IPS-18a (cell line): ENCODE results near the gene RP9.
"Not testable (repeated sequence)": the region's sequence is repeated elsewhere in the genome, so short reads cannot be mapped to it uniquely, and the experiment has no call there.

ENCODE experiments used
- H3K27ac ChIP-seq: one replicate; pipeline ENCODE4 v1.5.1; 2013; ENCODE audit warnings: low read length
- H3K27me3 ChIP-seq: one replicate; pipeline ENCODE4 v1.6.1; 2013; ENCODE audit warnings: mild to moderate bottlenecking, low read length; ENCODE audit not compliant: control insufficient read depth, insufficient read depth
- H3K36me3 ChIP-seq: one replicate; pipeline ENCODE4 v1.6.1; 2013; ENCODE audit warnings: low read depth, low read length; ENCODE audit not compliant: control insufficient read depth
- H3K4me1 ChIP-seq: one replicate; pipeline ENCODE4 v1.6.1; 2013; ENCODE audit warnings: low read depth, low read length; ENCODE audit not compliant: control insufficient read depth
- H3K4me3 ChIP-seq: one replicate; pipeline ENCODE4 v1.5.1; 2013; ENCODE audit warnings: low read length
- H3K9ac ChIP-seq: one replicate; pipeline ENCODE4 v1.6.1; 2013; ENCODE audit warnings: mild to moderate bottlenecking, low read length, moderate library complexity
- H3K9me3 ChIP-seq: one replicate; pipeline ENCODE4 v1.6.1; 2013; ENCODE audit warnings: low read depth, low read length; ENCODE audit not compliant: control insufficient read depth

RP9 gene

GRCh38 chr7:33100770-33101169 lies 8.4 kb downstream of the RP9 start:
- H3K27me3 ChIP-seq: no peaks in the 10 kb centered on the region
- H3K27ac ChIP-seq: no peak overlapping the region
- H3K4me3 ChIP-seq: no peak overlapping the region
- H3K4me1 ChIP-seq: no peaks in the 10 kb centered on the region
- no peaks in the 10 kb centered on the region for H3K9me3 ChIP-seq
- H3K9ac ChIP-seq: no peak overlapping the region
- H3K36me3 ChIP-seq: peaks cover 48% of the 10 kb centered on the region

GRCh38 chr7:33099154-33099940 lies 9.9 kb downstream of the RP9 start:
- Histone ChIP-seq H3K9ac (no peak overlapping the region), H3K9me3 (no peaks in the 10 kb centered on the region), H3K4me1 (no peaks in the 10 kb centered on the region), H3K27ac (no peak overlapping the region), H3K36me3 (peaks cover 56% of the 10 kb centered on the region), H3K4me3 (no peak overlapping the region), H3K27me3 (no peaks in the 10 kb centered on the region)

GRCh38 chr7:33094745-33095275 lies 14.4 kb downstream of the RP9 start:
- not testable (repeated sequence) for H3K9me3 ChIP-seq, H3K27ac ChIP-seq, H3K9ac ChIP-seq, H3K27me3 ChIP-seq, H3K4me1 ChIP-seq, H3K4me3 ChIP-seq
- peaks cover 47% of the 10 kb centered on the region for H3K36me3 ChIP-seq

GRCh38 chr7:33093266-33093665 lies 15.9 kb downstream of the RP9 start:
- no peaks in the 10 kb centered on the region for H3K4me1 ChIP-seq
- no peaks in the 10 kb centered on the region for H3K27me3 ChIP-seq
- peaks cover 34% of the 10 kb centered on the region for H3K36me3 ChIP-seq
- H3K9ac ChIP-seq: no peak overlapping the region
- H3K9me3 ChIP-seq: no peaks in the 10 kb centered on the region
- H3K27ac ChIP-seq: no peak overlapping the region
- no peak overlapping the region for H3K4me3 ChIP-seq

- no peak overlapping the region for H3K4me3 ChIP-seq
- peaks cover 23% of the 10 kb centered on the region for H3K36me3 ChIP-seq
- no peak overlapping the region for H3K27ac ChIP-seq
- H3K9ac ChIP-seq: no peak overlapping the region
- H3K4me1 ChIP-seq: no peaks in the 10 kb centered on the region
- no peaks in the 10 kb centered on the region for H3K9me3 ChIP-seq
- H3K27me3 ChIP-seq: no peaks in the 10 kb centered on the region
Measured at GRCh38 chr7:33091641-33092191, 17.5 kb downstream of the RP9 start.

GRCh38 chr7:33091111-33091531 lies 18.1 kb downstream of the RP9 start:
- H3K36me3 ChIP-seq: peaks cover 17% of the 10 kb centered on the region
- H3K9me3 ChIP-seq: no peaks in the 10 kb centered on the region
- no peaks in the 10 kb centered on the region for H3K4me1 ChIP-seq
- no peak overlapping the region for H3K9ac ChIP-seq
- no peak overlapping the region for H3K27ac ChIP-seq
- H3K27me3 ChIP-seq: no peaks in the 10 kb centered on the region
- no peak overlapping the region for H3K4me3 ChIP-seq

GRCh38 chr7:33089142-33089541 lies 20.1 kb downstream of the RP9 start:
- Histone ChIP-seq H3K27me3 (no peaks in the 10 kb centered on the region), H3K9me3 (no peaks in the 10 kb centered on the region), H3K9ac (no peak overlapping the region), H3K36me3 (peaks cover 4% of the 10 kb centered on the region), H3K27ac (no peak overlapping the region), H3K4me3 (no peak overlapping the region), H3K4me1 (no peaks in the 10 kb centered on the region)

- Histone ChIP-seq H3K27ac (no peak overlapping the region), H3K4me3 (no peak overlapping the region), H3K27me3 (no peaks in the 10 kb centered on the region), H3K36me3 (no peaks in the 10 kb centered on the region), H3K9ac (no peak overlapping the region), H3K9me3 (no peaks in the 10 kb centered on the region), H3K4me1 (no peaks in the 10 kb centered on the region)
Measured at GRCh38 chr7:33087858-33088257, 21.3 kb downstream of the RP9 start.

- H3K36me3 ChIP-seq: no peaks in the 10 kb centered on the region
- no peaks in the 10 kb centered on the region for H3K9me3 ChIP-seq
- H3K4me3 ChIP-seq: no peak overlapping the region
- H3K9ac ChIP-seq: no peak overlapping the region
- H3K4me1 ChIP-seq: no peaks in the 10 kb centered on the region
- H3K27me3 ChIP-seq: no peaks in the 10 kb centered on the region
- no peak overlapping the region for H3K27ac ChIP-seq
Measured at GRCh38 chr7:33087356-33087755, 21.8 kb downstream of the RP9 start.

- H3K36me3 ChIP-seq: no peaks in the 10 kb centered on the region
- H3K9ac ChIP-seq: no peak overlapping the region
- H3K4me1 ChIP-seq: peaks cover 27% of the 10 kb centered on the region
- no peaks in the 10 kb centered on the region for H3K27me3 ChIP-seq
- H3K9me3 ChIP-seq: no peaks in the 10 kb centered on the region
- H3K27ac ChIP-seq: no peak overlapping the region
- H3K4me3 ChIP-seq: no peak overlapping the region
Measured at GRCh38 chr7:33079763-33080690, 29.2 kb downstream of the RP9 start.

- Histone ChIP-seq H3K36me3 (no peaks in the 10 kb centered on the region), H3K27me3 (no peaks in the 10 kb centered on the region), H3K4me1 (peaks cover 27% of the 10 kb centered on the region), H3K27ac (no peak overlapping the region), H3K9ac (no peak overlapping the region), H3K4me3 (no peak overlapping the region), H3K9me3 (no peaks in the 10 kb centered on the region)
Measured at GRCh38 chr7:33079096-33079495, 30.1 kb downstream of the RP9 start.
